PC-3 (cell line): ENCODE data around the gene MAPKAP1. TPM values are rescaled to one million over a fixed set of nuclear protein-coding genes. Genes with fewer than 3 reads are reported as not detected.

Source experiments
- ATAC-seq: fragments of 200-7000 bp; cut with Tn5 transposase; 2 replicates; pipeline ENCODE4 v1.9.1; 2020; ENCODE audit warnings: mild to moderate bottlenecking, moderate library complexity
- BruUV-seq: library from RNA; stranded (reverse); fragments of 400-500 nt; replicated peaks from 2 replicates; lab custom pipeline; 2021; lab: Mats Ljungman, UMichigan
- CTCF ChIA-PET: fragments of 300-600 bp; sonication (Branson Sonifier 250); formaldehyde crosslinking; loops from one replicate; lab custom pipeline; 2022; ENCODE audit warnings: antibody characterized with exemption; lab: Charles Lee
- POLR2A ChIA-PET: fragments of 300-600 bp; sonication (Branson Sonifier 250); formaldehyde crosslinking; loops from one replicate; lab custom pipeline; 2022; ENCODE audit warnings: antibody characterized with exemption; ENCODE audit not compliant: unreplicated experiment; lab: Charles Lee
- DNase-seq: peaks from one replicate; pipeline ENCODE4 v3.0.0-alpha.2; 2015
- H2AFZ ChIP-seq: fragments of 300-600 bp; sonication (generic); 2 replicates; pipeline ENCODE4 v1.6.0; 2016; ENCODE audit warnings: antibody characterized with exemption, low read length
- H3F3A ChIP-seq: fragments of 300-600 bp; sonication (generic); one replicate; pipeline ENCODE4 v1.6.0; 2017; ENCODE audit warnings: antibody characterized with exemption, low read length, control low read depth, mild to moderate bottlenecking; ENCODE audit not compliant: unreplicated experiment
- H3K27ac ChIP-seq: fragments of 300-600 bp; sonication (generic); 2 replicates; pipeline ENCODE4 v1.5.1; 2016; ENCODE audit warnings: mild to moderate bottlenecking, low read length
- H3K27me3 ChIP-seq: fragments of 300-600 bp; sonication (generic); 2 replicates; pipeline ENCODE4 v1.6.1; 2016; ENCODE audit warnings: low read length, mixed read lengths
- H3K36me3 ChIP-seq: fragments of 300-600 bp; sonication (generic); 2 replicates; pipeline ENCODE4 v1.6.1; 2016; ENCODE audit warnings: low read depth, mixed run types, low read length, mixed read lengths
- H3K4me1 ChIP-seq: fragments of 300-600 bp; sonication (generic); 2 replicates; pipeline ENCODE4 v1.5.1; 2016; ENCODE audit warnings: low read length; ENCODE audit not compliant: insufficient read depth
- H3K4me2 ChIP-seq: fragments of 300-600 bp; sonication (generic); 2 replicates; pipeline ENCODE4 v1.6.0; 2016; ENCODE audit warnings: low read length
- H3K4me3 ChIP-seq: fragments of 300-600 bp; sonication (generic); 2 replicates; pipeline ENCODE4 v1.5.1; 2016; ENCODE audit warnings: mild to moderate bottlenecking, low read length, mixed read lengths
- H3K79me2 ChIP-seq: fragments of 300-600 bp; sonication (generic); 2 replicates; pipeline ENCODE4 v1.6.1; 2017; ENCODE audit warnings: low read length, mixed read lengths
- H3K9ac ChIP-seq: fragments of 300-600 bp; sonication (generic); 2 replicates; pipeline ENCODE4 v1.6.0; 2016; ENCODE audit warnings: mild to moderate bottlenecking, low read length
- H3K9me2 ChIP-seq: fragments of 300-600 bp; sonication (generic); replicated peaks from 2 replicates; pipeline ENCODE4 v1.6.1; 2016; ENCODE audit warnings: mixed run types, low read length, mixed read lengths
- H3K9me3 ChIP-seq: fragments of 300-600 bp; sonication (generic); 2 replicates; pipeline ENCODE4 v1.6.1; 2016; ENCODE audit warnings: low read length, mixed read lengths
- H4K20me1 ChIP-seq: fragments of 300-600 bp; sonication (generic); 2 replicates; pipeline ENCODE4 v1.6.1; 2016; ENCODE audit warnings: low read length, mixed read lengths
- EZH2 ChIP-seq: fragments of 300-600 bp; sonication (generic); IDR thresholded peaks from one replicate; pipeline ENCODE4 v1.6.1; 2017; ENCODE audit warnings: antibody characterized with exemption, mild to moderate bottlenecking, low read length; ENCODE audit not compliant: unreplicated experiment
- EZH2phosphoT487 ChIP-seq: fragments of 300-600 bp; sonication (generic); IDR thresholded peaks from 2 replicates; pipeline ENCODE4 v1.6.1; 2018; ENCODE audit warnings: mild to moderate bottlenecking, antibody characterized with exemption, low read length, borderline replicate concordance
- intact Hi-C: fragments of 100-400 bp; cut with micrococcal nuclease; formaldehyde crosslinking; loops from 2 replicates; pipeline ENCODE4 v1.9.0; 2023
- total RNA-seq: library from RNA; depleted of rRNA; stranded (reverse); fragments of >200 nt; gene quantifications from 2 replicates; pipeline ENCODE4 v1.2.3, GENCODE V29; 2014
- TF ChIP-seq, protein P1 (sequence below): fragments of 300-600 bp; sonication (generic); conservative IDR thresholded peaks from 2 replicates; pipeline ENCODE4 v1.5.1; 2017; ENCODE audit warnings: antibody characterized with exemption, low read depth, mild to moderate bottlenecking, low read length

Gene MAPKAP1
- total RNA-seq, 1 experiment from 2014 or later: 128 TPM

DNA sequence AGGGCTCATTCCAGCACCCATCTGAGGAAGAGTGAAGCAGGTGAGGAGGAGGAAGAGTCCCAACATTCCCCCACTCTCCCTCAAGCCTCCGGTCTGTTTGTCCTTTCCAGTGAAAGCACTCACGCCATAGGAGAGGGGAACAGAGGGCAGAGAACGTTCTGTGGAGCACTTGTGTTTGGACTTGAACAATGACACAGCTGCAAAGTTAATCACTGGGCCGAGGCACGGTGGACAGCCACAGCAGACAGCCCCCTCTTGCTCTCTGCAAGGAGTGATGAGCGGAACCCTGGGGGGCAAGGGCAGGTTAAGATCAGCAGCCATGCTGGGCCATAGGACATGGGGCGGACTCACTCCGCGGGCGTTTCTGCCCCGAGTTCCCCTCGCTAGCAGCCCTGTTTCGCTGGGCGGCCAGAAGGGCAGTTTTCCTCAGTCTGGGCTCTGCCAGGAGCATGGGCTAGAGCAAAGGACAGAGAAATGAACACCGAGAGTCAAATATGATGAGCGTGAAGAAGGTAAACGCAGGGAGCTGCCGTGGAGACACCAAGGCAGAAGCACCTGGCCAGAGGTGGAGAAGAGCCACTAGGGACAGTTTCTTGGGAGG, 259.7 kb downstream of the MAPKAP1 start:
- Histone ChIP-seq H4K20me1 (no peaks in the 10 kb centered on the region), H3K27me3 (no peaks in the 10 kb centered on the region), H3K9me2 (no peaks in the 10 kb centered on the region), H3K9me3 (no peaks in the 10 kb centered on the region), H3K4me3 (no peak overlapping the region), H2AFZ (no peak overlapping the region), H3K9ac (no peak overlapping the region), H3F3A (no peaks in the 10 kb centered on the region), H3K27ac (no peak overlapping the region), H3K36me3 (no peaks in the 10 kb centered on the region), H3K79me2 (no peaks in the 10 kb centered on the region), H3K4me2 (no peak overlapping the region), H3K4me1 (peaks cover 4% of the 10 kb centered on the region; the same call in 1 of the 2 replicates)
- TF ChIP-seq EZH2 (no peak), EZH2phosphoT487 (no peak)
- TF ChIP-seq, protein P1, sequence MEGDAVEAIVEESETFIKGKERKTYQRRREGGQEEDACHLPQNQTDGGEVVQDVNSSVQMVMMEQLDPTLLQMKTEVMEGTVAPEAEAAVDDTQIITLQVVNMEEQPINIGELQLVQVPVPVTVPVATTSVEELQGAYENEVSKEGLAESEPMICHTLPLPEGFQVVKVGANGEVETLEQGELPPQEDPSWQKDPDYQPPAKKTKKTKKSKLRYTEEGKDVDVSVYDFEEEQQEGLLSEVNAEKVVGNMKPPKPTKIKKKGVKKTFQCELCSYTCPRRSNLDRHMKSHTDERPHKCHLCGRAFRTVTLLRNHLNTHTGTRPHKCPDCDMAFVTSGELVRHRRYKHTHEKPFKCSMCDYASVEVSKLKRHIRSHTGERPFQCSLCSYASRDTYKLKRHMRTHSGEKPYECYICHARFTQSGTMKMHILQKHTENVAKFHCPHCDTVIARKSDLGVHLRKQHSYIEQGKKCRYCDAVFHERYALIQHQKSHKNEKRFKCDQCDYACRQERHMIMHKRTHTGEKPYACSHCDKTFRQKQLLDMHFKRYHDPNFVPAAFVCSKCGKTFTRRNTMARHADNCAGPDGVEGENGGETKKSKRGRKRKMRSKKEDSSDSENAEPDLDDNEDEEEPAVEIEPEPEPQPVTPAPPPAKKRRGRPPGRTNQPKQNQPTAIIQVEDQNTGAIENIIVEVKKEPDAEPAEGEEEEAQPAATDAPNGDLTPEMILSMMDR: no peak
- intact Hi-C loops: no loop called here
- DNase-seq: no peak
- ATAC-seq: no peak
- POLR2A ChIA-PET: no interaction called here
- BruUV-seq: no TSS peak
- CTCF ChIA-PET: no interaction called here

DNA sequence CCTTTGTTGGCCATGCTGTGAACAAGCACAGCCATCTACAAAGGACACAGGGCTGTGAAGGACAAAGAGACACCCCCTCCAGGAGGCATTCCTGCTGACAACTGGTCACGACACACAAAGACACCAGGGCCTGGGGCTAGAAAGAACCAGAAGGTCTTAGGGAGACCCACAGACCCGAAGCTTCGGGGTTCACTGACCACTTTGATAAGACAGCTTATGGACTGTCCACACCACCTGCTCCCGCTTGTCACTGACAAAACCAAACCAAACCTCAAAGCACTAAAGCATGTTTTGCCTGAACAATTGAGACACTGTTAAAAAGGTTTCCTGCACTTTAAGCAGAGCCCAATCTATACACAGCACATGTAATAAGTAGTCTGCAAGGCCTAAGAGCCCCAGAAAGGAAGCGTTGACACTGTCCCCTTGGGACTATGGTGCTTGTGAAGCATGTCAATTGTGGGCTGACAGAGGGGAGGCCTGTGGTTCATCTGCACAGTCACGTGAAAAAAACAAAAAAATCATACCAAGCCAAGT, 260.4 kb downstream of the MAPKAP1 start:
- Histone ChIP-seq H3K36me3 (no peaks in the 10 kb centered on the region), H3K4me3 (no peak overlapping the region), H3K9ac (no peak overlapping the region), H3K79me2 (no peaks in the 10 kb centered on the region), H3K27me3 (no peaks in the 10 kb centered on the region), H3K4me1 (peaks cover 4% of the 10 kb centered on the region; the same call in 1 of the 2 replicates), H3K27ac (no peak overlapping the region), H3K4me2 (no peak overlapping the region), H3F3A (no peaks in the 10 kb centered on the region), H2AFZ (no peak overlapping the region), H4K20me1 (no peaks in the 10 kb centered on the region), H3K9me2 (no peaks in the 10 kb centered on the region), H3K9me3 (no peaks in the 10 kb centered on the region)
- POLR2A ChIA-PET: no interaction called here
- no TSS peak for BruUV-seq
- intact Hi-C loops: no loop called here
- no peak for ATAC-seq
- TF ChIP-seq, protein P1: no peak
- no peak for TF ChIP-seq EZH2
- TF ChIP-seq EZH2phosphoT487: no peak
- CTCF ChIA-PET: no interaction called here
- no peak for DNase-seq

DNA sequence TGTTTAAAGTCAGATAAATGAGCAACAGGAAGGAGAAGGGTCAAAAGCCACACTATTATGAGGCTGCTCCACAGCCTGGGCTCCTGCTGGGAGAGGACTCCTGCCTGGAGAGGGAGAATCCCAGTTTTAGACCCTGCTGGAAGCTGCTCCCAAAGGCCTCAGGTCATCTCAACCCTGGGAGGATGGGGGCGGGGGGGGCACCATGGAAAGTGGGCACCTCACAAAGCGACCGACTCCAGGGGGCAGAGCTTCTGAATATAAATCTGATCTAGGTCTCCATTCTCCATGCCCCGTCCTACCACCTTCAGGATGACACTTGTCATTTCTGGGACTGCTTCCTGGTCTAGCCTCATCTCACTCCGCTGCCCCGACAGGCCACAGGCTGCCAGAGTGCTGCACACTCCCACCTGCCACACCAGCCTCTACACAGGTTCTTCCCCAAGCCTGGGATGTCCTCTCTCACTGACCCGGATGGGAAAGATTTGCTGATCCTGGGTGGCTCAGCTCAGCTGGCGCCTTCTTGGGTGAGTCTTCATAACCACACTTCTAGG, 262.0 kb downstream of the MAPKAP1 start:
- TF ChIP-seq, protein P1: no peak
- TF ChIP-seq EZH2: no peak
- TF ChIP-seq EZH2phosphoT487: no peak
- intact Hi-C loops: no loop called here
- ChIA-PET POLR2A (no interaction called here), CTCF (no interaction called here)
- H2AFZ ChIP-seq: no peak overlapping the region
- H3K4me3 ChIP-seq: no peak overlapping the region
- no peaks in the 10 kb centered on the region for H3K9me2 ChIP-seq
- BruUV-seq: no TSS peak
- H3F3A ChIP-seq: no peaks in the 10 kb centered on the region
- H3K4me1 ChIP-seq: peaks cover 4% of the 10 kb centered on the region; the same call in 1 of the 2 replicates
- no peaks in the 10 kb centered on the region for H3K9me3 ChIP-seq
- no peaks in the 10 kb centered on the region for H4K20me1 ChIP-seq
- H3K36me3 ChIP-seq: no peaks in the 10 kb centered on the region
- DNase-seq (no peak), ATAC-seq (no peak)
- no peaks in the 10 kb centered on the region for H3K79me2 ChIP-seq
- no peak overlapping the region for H3K4me2 ChIP-seq
- H3K27me3 ChIP-seq: no peaks in the 10 kb centered on the region
- no peak overlapping the region for H3K9ac ChIP-seq
- no peak overlapping the region for H3K27ac ChIP-seq
